Urinary bladder (tissue), 4 donors: ENCODE data around the gene RHOBTB1. TPM values are rescaled to one million over a fixed set of nuclear protein-coding genes. Genes with fewer than 3 reads are reported as not detected.

ENCODE experiments used
- DNase-seq: peaks from one replicate; pipeline ENCODE4 v3.0.0-alpha.2; 2015; ENCODE audit errors: extremely low spot score
- H3K27ac ChIP-seq: one replicate; pipeline ENCODE4 v1.5.1; 2013; ENCODE audit warnings: low read depth, mild to moderate bottlenecking, moderate library complexity
- H3K36me3 ChIP-seq: one replicate; pipeline ENCODE4 v1.6.1; 2013; ENCODE audit warnings: mild to moderate bottlenecking, moderate library complexity; ENCODE audit not compliant: insufficient read depth
- H3K4me1 ChIP-seq: one replicate; pipeline ENCODE4 v1.6.1; 2013; ENCODE audit warnings: mild to moderate bottlenecking, moderate library complexity; ENCODE audit not compliant: insufficient read depth
- H3K4me3 ChIP-seq: one replicate; pipeline ENCODE4 v1.5.1; 2013; ENCODE audit warnings: low read depth, low read length
- WGBS: extraction: QIAGEN DNeasy Blood & Tissue Kit; methylation state at CpG from one replicate; pipeline ENCODE4 v1.1.7; 2013; 5-methylcytosine and 5-hydroxymethylcytosine counted together
- polyA plus RNA-seq: library from polyadenylated mRNA; stranded (reverse); fragments of 200-250 nt; gene quantifications from one replicate; pipeline ENCODE4 v1.2.3, GENCODE V29; 2013
- total RNA-seq: library from RNA; depleted of rRNA; stranded (reverse); fragments of >200 nt; gene quantifications from one replicate; pipeline ENCODE4 v1.2.3, GENCODE V29; 2014
- donor health status: healthy with polysubstance abuse.
- donor health status: healthy.

Gene RHOBTB1
- total and polyA plus RNA-seq, 2 donors = 6.7 to 45.8 TPM

DNA sequence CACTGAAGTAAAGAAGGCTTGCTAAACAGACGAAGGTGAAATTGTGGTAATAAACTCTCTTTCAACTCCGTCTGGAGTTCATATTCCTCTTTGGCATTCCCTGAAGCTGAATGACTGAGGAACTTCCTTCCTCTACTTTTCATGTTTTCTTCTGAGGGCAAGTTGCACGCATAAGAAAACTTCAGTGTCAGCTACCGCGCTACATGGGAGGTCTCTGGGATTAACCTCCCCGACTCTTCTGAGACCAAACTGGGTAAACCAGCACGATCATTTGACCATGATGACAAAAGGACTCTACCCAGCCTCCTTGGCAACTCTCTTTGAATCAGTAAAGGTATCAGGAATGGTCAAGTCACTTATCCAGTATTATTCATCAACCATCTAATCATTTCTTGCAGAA lies 44.7 kb downstream of the RHOBTB1 start:
- no peak for DNase-seq
- no peaks in the 10 kb centered on the region for H3K36me3 ChIP-seq
- no peaks in the 10 kb centered on the region for H3K4me1 ChIP-seq
- no peak overlapping the region for H3K4me3 ChIP-seq
- WGBS = 94% methylated on average over 7 of the region's 7 CpGs
- H3K27ac ChIP-seq = no peak overlapping the region

DNA sequence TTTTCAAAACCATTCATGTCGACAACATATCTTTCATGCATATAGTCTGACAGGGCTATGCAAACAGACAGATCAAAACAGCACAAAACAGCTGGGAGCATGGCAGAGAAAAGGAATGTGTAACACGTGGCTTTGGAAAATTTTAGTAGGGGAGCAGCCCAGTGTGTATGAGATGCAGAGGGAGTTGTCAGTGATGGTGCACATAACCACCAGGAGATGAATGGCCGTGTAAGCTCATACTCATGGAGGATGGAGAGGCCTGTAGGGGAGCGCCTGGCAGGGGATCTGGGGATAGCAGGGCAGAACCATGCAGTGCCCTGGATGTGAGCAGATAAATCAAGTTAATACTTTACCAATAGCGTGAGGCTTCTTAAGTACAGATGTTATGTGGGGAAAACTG lies 45.7 kb downstream of the RHOBTB1 start:
- 65% methylated on average over 5 of the region's 5 CpGs for WGBS
- no peak overlapping the region for H3K27ac ChIP-seq
- H3K4me3 ChIP-seq = no peak overlapping the region
- no peaks in the 10 kb centered on the region for H3K4me1 ChIP-seq
- no peak for DNase-seq
- no peaks in the 10 kb centered on the region for H3K36me3 ChIP-seq

DNA sequence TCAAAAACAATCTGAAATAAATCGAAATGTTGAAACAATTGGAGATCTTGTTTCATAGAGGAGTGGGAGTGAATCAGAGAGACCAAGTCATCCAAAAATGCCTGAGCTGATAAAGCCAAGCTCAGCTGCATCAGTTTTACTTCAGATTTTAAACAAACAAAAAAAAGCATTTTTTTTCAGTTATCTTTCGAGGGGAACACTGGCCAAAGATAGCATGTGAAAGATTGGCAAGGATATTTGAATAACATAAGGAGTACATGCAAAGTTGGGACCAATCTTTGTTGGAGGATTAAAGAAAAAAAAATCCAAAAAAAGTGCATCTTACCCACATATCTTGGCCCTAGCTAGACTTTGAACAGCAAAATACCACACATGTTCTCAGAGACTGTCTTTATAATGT lies 47.2 kb downstream of the RHOBTB1 start:
- H3K27ac ChIP-seq = no peak overlapping the region
- no peak for DNase-seq
- no peak overlapping the region for H3K4me3 ChIP-seq
- no peaks in the 10 kb centered on the region for H3K36me3 ChIP-seq
- H3K4me1 ChIP-seq = no peaks in the 10 kb centered on the region
- 22% methylated on average over 2 of the region's 2 CpGs for WGBS

DNA sequence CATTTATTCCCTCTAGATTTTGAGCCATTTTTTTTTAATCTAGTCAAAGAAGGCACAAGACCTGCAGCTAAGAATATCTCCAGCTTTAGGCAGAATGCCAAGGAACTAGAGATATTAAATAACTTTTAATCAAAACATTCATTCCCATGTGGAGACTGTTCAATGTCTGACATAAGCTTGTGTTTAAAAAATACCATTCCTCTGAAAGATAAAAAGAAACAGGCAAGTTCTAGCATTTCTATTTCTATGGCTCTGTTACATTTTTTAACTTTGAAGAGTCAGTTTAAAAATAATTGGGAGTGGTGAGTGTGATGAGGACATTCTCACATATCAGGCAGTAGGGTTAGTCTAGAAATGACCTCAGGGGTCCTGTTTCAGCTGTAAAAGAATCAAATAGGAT lies 48.0 kb downstream of the RHOBTB1 start:
- DNase-seq = no peak
- Histone ChIP-seq H3K4me3 (no peak overlapping the region), H3K27ac (peak overlapping the region; percentile 59), H3K36me3 (no peaks in the 10 kb centered on the region), H3K4me1 (no peaks in the 10 kb centered on the region)

DNA sequence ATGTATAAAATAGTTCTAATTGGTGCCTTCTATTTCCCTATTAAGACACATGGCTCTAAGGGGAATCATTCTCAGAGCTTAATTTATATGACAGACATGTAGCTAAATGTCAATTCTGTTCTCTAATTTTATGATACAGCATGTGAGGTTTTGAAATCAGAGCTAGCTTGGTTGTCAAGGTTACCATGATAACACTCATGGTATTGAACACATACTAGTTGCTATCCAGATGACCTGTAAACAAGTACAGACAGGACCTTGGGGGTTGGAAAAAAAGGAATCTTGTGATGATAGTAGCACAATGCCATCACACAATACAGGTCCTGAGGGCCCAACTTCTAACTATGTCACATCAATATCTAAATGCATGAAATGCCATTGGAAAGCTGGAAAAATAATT lies 49.2 kb downstream of the RHOBTB1 start:
- Histone ChIP-seq H3K27ac (no peak overlapping the region), H3K4me1 (no peaks in the 10 kb centered on the region), H3K36me3 (no peaks in the 10 kb centered on the region), H3K4me3 (no peak overlapping the region)
- DNase-seq = no peak

DNA sequence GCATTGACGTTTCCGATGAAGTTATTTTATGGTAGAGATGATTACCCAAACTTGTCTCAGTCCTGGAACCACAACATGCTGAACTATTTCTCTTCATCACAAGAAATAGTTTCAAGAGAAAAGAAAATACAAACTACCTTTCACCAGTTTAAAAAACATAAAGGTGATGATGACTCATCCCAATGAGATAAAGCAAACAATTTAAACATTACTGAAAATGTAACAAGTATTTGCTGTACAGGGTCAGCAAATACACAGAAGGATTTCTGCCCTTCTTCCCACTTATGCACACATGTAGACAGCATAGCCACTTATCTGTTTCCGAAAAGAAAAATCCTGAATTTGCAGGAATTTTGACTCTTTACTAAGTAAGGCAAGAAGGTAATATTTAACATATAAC lies 50.8 kb downstream of the RHOBTB1 start:
- 83% methylated on average over 3 of the region's 3 CpGs for WGBS
- Histone ChIP-seq H3K4me3 (no peak overlapping the region), H3K36me3 (no peaks in the 10 kb centered on the region), H3K27ac (no peak overlapping the region), H3K4me1 (no peaks in the 10 kb centered on the region)
- DNase-seq = no peak

DNA sequence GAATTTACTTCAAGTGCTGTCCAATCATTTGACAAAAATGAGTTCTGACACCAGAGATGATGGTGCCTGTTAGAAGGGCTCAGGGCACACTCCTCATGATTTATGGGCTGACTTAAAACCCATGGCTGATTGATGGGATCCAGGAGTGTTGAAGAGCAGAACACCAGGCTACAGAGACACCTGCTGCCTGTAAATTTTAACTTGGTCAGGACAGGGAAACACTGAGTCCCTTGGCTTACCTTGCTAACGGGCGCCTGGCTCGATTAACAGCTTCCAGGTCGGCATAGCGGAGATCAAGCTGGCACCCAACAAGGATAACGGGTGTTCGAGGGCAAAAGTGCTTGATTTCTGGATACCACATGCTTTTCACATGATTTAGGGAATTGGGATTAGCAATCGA lies 51.4 kb downstream of the RHOBTB1 start:
- no peaks in the 10 kb centered on the region for H3K4me1 ChIP-seq
- WGBS = 91% methylated on average over 8 of the region's 8 CpGs
- H3K27ac ChIP-seq = no peak overlapping the region
- no peaks in the 10 kb centered on the region for H3K36me3 ChIP-seq
- H3K4me3 ChIP-seq = no peak overlapping the region
- DNase-seq = no peak

DNA sequence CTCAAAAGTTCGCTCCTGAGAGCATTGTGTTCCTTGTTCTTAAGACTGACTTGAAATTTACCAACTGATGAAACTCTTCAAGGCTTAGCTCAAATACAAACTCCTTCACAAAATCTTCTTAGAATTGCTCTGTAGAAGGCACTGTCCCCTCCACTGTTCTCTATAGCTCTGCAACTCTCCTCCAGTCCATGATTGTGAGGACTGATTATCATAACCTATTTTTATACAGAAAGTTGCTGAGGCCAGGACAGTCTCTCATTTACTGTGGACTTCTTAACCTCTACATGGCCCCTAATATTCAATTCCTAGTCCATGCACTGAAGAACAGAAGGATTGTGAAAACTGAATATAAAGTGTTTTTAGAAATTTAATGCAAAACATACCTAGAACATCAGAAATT lies 53.2 kb downstream of the RHOBTB1 start:
- WGBS = 91% methylated on average over 1 of the region's 1 CpG
- no peak for DNase-seq
- no peak overlapping the region for H3K4me3 ChIP-seq
- no peak overlapping the region for H3K27ac ChIP-seq
- H3K4me1 ChIP-seq = no peaks in the 10 kb centered on the region
- no peaks in the 10 kb centered on the region for H3K36me3 ChIP-seq

DNA sequence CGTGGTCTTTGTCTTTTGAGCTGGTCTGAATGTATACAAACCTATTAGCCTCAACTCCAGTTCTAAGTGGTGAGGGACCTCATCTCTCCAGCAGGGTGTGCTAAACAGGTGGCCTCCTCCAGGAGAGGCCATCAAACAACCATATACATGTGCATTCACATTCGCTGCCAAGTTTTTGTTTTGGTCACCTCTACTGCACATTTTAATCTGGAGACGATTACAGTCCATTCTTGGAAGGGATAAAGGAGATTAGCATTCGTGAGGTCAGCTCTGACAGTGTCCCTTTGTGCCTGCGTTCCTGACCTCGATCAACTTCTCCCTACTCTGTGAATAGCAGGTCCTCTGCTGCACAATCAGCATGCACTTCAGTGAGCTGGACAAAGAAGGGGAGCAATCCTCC lies 60.8 kb downstream of the RHOBTB1 start:
- Histone ChIP-seq H3K4me3 (no peak overlapping the region), H3K36me3 (no peaks in the 10 kb centered on the region), H3K4me1 (no peaks in the 10 kb centered on the region), H3K27ac (no peak overlapping the region)
- WGBS = 65% methylated on average over 6 of the region's 6 CpGs
- no peak for DNase-seq

DNA sequence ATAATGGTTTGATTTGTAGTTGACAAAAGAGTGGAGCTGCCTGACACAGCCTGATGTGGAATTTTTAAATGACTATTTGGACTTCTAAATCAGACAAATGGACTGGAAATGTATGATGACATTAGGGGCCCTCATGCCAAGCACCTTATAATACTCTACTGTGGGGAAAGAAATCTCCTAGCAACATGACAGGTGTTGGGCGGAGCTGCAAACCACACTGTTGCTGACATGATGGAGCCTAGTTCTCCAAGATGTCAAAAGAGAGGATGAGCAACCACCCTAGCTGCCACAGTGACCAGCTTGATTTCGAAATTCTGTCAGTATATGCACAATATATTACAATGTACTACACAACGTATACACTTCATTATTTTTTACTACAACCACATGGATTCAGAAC lies 65.8 kb downstream of the RHOBTB1 start:
- Histone ChIP-seq H3K4me1 (no peaks in the 10 kb centered on the region), H3K4me3 (no peak overlapping the region), H3K36me3 (no peaks in the 10 kb centered on the region), H3K27ac (no peak overlapping the region)
- WGBS = 87% methylated on average over 3 of the region's 3 CpGs
- DNase-seq = no peak

DNA sequence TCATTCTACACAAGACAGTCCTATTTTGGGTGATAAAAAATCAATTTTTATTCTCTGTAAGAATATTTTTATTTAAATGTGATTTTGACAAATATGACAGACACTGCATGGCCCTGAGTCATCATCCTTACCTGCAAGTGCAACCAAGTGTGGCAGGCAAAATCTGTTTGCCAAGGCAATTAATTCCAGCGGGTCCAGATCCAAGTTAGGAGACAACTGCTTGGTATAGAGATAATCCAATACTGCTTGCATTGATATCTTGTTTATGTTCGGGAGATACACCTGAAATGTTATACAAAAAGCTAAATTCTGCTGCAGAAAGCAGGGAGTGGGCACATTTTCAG lies 66.2 kb downstream of the RHOBTB1 start:
- H3K4me1 ChIP-seq = no peaks in the 10 kb centered on the region
- no peaks in the 10 kb centered on the region for H3K36me3 ChIP-seq
- no peak for DNase-seq
- no peak overlapping the region for H3K27ac ChIP-seq
- WGBS = 91% methylated on average over 2 of the region's 2 CpGs
- H3K4me3 ChIP-seq = no peak overlapping the region

DNA sequence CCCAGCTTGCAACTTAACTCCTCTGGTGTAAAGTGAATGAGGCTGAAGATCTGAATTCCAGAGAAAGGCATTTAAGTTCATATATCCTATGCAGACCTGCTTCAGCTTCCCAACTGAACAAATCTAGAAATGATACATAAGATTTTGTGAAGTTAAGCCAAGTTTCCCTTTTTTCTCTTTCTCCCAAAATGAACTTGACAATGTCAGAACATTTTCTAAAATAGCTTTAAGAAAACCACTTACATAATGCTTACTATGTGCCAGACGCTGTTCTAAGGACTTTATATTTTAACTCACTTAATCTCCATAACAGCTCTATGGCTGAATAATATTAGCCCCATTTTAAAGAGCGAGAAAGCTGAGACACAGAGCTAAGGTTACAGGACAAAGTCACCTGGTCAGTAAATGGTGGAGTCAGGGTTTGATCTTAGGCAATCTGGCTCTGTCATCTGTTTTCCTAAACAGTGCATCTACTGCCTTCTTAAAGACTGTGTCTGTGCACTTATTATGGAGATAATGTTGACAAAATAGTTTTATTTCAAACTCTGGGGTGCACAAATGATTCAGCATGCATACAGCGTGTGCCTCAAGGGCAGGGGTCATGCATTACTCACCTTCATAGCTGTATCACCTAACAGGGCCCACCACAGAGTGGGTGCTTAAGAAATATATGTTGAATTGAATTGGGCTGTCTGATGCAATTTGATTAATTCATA lies 66.8 kb downstream of the RHOBTB1 start:
- H3K27ac ChIP-seq = no peak overlapping the region
- WGBS = 89% methylated on average over 3 of the region's 3 CpGs
- no peaks in the 10 kb centered on the region for H3K4me1 ChIP-seq
- H3K4me3 ChIP-seq = no peak overlapping the region
- H3K36me3 ChIP-seq = no peaks in the 10 kb centered on the region
- no peak for DNase-seq

DNA sequence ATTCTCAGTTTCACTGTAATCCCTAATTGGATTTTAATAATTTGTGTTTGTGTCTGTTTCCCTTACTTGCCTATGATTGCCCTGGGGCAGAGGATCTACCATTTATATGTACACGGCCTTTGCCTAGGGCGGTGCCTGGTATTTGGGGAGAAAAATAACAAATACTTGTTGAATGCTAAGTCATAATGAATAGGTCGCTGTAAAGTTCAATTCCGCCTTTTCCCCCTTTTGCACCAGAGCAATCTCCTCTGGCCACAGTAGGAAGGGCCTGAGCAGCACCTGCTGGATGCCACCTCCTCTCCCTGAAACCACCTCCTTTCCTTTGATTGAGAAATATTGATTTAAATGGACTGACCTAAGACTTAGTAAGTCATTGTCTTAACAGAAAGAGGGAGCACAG lies 70.2 kb downstream of the RHOBTB1 start:
- no peaks in the 10 kb centered on the region for H3K4me1 ChIP-seq
- 92% methylated on average over 4 of the region's 4 CpGs for WGBS
- H3K36me3 ChIP-seq = peaks cover 2% of the 10 kb centered on the region
- no peak overlapping the region for H3K27ac ChIP-seq
- no peak overlapping the region for H3K4me3 ChIP-seq
- DNase-seq = no peak

DNA sequence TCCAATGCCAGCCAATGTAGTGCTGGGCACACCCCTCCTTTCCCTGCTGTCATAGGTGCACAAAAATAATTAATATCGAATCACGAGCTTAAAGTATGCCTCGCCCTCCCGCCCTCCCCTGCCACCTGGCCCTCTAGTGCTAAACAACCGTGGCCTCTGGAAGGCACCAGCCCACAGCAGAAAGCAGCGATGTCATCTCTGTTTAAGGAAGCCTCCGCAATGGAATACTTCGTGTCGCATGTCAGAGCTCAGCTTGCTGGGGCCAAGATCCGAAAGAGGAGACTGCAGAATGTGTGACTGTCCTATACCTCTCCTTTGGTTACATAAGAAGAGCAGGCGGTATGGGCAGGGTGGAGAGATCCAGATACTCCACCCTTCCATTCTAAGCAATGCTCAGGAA lies 71.5 kb downstream of the RHOBTB1 start:
- WGBS = 95% methylated on average over 11 of the region's 11 CpGs
- Histone ChIP-seq H3K36me3 (peaks cover 2% of the 10 kb centered on the region), H3K4me3 (no peak overlapping the region), H3K4me1 (no peaks in the 10 kb centered on the region), H3K27ac (no peak overlapping the region)
- no peak for DNase-seq

DNA sequence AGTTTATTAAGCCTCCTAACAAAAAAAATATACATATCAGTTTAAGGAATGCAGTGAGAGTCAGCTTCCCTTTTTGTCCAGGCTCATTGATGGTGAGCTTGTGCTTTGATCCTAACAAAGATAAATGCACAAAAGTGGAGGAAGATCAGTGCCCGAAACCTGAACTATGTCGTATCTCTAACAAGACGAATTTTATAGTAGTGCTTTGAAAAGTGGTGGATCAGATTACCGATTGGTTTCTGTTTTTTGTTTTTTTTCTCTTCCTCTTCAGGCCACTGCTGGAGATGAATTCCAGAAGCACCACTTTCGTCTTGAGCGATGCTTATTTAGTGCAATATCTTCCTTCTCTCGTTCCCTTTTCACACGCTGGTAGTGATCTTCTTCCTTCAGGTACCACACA lies 72.8 kb downstream of the RHOBTB1 start:
- Histone ChIP-seq H3K4me3 (no peak overlapping the region), H3K4me1 (no peaks in the 10 kb centered on the region), H3K27ac (no peak overlapping the region), H3K36me3 (peaks cover 2% of the 10 kb centered on the region)
- no peak for DNase-seq
- WGBS = 75% methylated on average over 8 of the region's 8 CpGs
